Activated CD8-positive, alpha-beta T cell treated with anti-CD3 and anti-CD28 coated beads for 36 hours (primary cell): Measurements from ENCODE around the gene STS. TPM values are rescaled to one million over a fixed set of nuclear protein-coding genes. Genes with fewer than 3 reads are reported as not detected.

ENCODE experiments used
- ATAC-seq: fragments of 200-7000 bp; cut with Tn5 transposase; one replicate; pipeline ENCODE4 v1.10.0; 2021; ENCODE audit warnings: mild to moderate bottlenecking, moderate library complexity
- CTCF ChIA-PET: fragments of 350-600 bp; sonication (Branson Sonifier 250); formaldehyde crosslinking; loops from one replicate; lab custom pipeline; 2021; ENCODE audit warnings: antibody characterized with exemption; lab: Charles Lee
- POLR2A ChIA-PET: fragments of 350-600 bp; sonication (Branson Sonifier 250); formaldehyde crosslinking; loops from one replicate; lab custom pipeline; 2021; ENCODE audit warnings: antibody characterized with exemption; lab: Charles Lee
- DNase-seq: peaks from one replicate; pipeline ENCODE4 v3.0.0-alpha.2; 2020
- H3K27ac Mint-ChIP-seq: one replicate; pipeline ENCODE4 v1.8.0; 2021; ENCODE audit warnings: mild to moderate bottlenecking, mixed read lengths
- H3K27me3 Mint-ChIP-seq: one replicate; pipeline ENCODE4 v1.8.0; 2021; ENCODE audit warnings: mixed read lengths
- H3K36me3 Mint-ChIP-seq: one replicate; pipeline ENCODE4 v1.8.0; 2021; ENCODE audit warnings: low read depth, mixed read lengths
- H3K4me1 Mint-ChIP-seq: one replicate; pipeline ENCODE4 v1.8.0; 2021; ENCODE audit warnings: low read depth, mixed read lengths
- H3K4me3 Mint-ChIP-seq: one replicate; pipeline ENCODE4 v1.8.0; 2021; ENCODE audit warnings: mild to moderate bottlenecking, moderate library complexity, mixed read lengths
- H3K9me3 Mint-ChIP-seq: one replicate; pipeline ENCODE4 v1.8.0; 2021; ENCODE audit warnings: mixed read lengths
- CTCF ChIP-seq: fragments of 200-600 bp; IDR thresholded peaks from one replicate; pipeline ENCODE4 v1.8.0; 2022; ENCODE audit warnings: antibody characterized with exemption, mild to moderate bottlenecking
- intact Hi-C: fragments of 100-400 bp; cut with micrococcal nuclease; formaldehyde crosslinking; loops from one replicate; pipeline ENCODE4 v1.10.0; 2022
- microRNA-seq: library from miRNA; unstranded; fragments of <30 nt; microRNA quantifications from one replicate; pipeline ENCODE4 v1.2.0, GENCODE V29; 2022; ENCODE audit warnings: borderline microRNAs expressed, borderline replicate concordance
- total RNA-seq, 2 experiments: library from RNA; stranded (reverse); gene quantifications; one replicate each; pipeline ENCODE4 v1.2.3, GENCODE V29; 2021

The STS gene
- total RNA-seq, 2 experiments from 2014 or later = 0.50 to 0.72 TPM

- Mint-ChIP-seq H3K4me3 (no peak overlapping the region), H3K27me3 (no peaks in the 10 kb centered on the region), H3K4me1 (no peaks in the 10 kb centered on the region), H3K36me3 (no peaks in the 10 kb centered on the region), H3K27ac (no peak overlapping the region), H3K9me3 (no peaks in the 10 kb centered on the region)
- no peak for TF ChIP-seq CTCF
- ATAC-seq (no peak), DNase-seq (no peak)
- CTCF ChIA-PET = no interaction called here
- intact Hi-C loops = no loop called here
- POLR2A ChIA-PET = no interaction called here
Measured at GRCh38 chrX:7190157-7190556, 42.6 kb downstream of the STS start.

GRCh38 chrX:7191681-7192110, 44.2 kb downstream of the STS start:
- ChIA-PET POLR2A (no interaction called here), CTCF (interaction anchor here (0.9 to 1.0 kb wide), 2 partner anchors 9 to 56 kb away, joined by 3 read pairs; no protein-coding TSS in a partner anchor)
- H3K4me1 Mint-ChIP-seq = no peaks in the 10 kb centered on the region
- H3K9me3 Mint-ChIP-seq = no peaks in the 10 kb centered on the region
- no peaks in the 10 kb centered on the region for H3K36me3 Mint-ChIP-seq
- H3K27me3 Mint-ChIP-seq = no peaks in the 10 kb centered on the region
- intact Hi-C loops = no loop called here
- ATAC-seq = no peak
- H3K27ac Mint-ChIP-seq = no peak overlapping the region
- no peak for TF ChIP-seq CTCF
- no peak for DNase-seq
- no peak overlapping the region for H3K4me3 Mint-ChIP-seq

GRCh38 chrX:7192871-7193270, 45.4 kb downstream of the STS start:
- no peaks in the 10 kb centered on the region for H3K9me3 Mint-ChIP-seq
- H3K4me3 Mint-ChIP-seq = no peak overlapping the region
- DNase-seq (no peak), ATAC-seq (no peak)
- no peaks in the 10 kb centered on the region for H3K4me1 Mint-ChIP-seq
- intact Hi-C loops = no loop called here
- no peaks in the 10 kb centered on the region for H3K36me3 Mint-ChIP-seq
- no peak for TF ChIP-seq CTCF
- no peak overlapping the region for H3K27ac Mint-ChIP-seq
- POLR2A ChIA-PET = no interaction called here
- CTCF ChIA-PET = no interaction called here
- H3K27me3 Mint-ChIP-seq = no peaks in the 10 kb centered on the region

GRCh38 chrX:7194606-7195005, 47.1 kb downstream of the STS start:
- ChIA-PET CTCF (no interaction called here), POLR2A (no interaction called here)
- Mint-ChIP-seq H3K27me3 (no peaks in the 10 kb centered on the region), H3K36me3 (no peaks in the 10 kb centered on the region), H3K4me1 (no peaks in the 10 kb centered on the region), H3K4me3 (no peak overlapping the region), H3K9me3 (no peaks in the 10 kb centered on the region), H3K27ac (no peak overlapping the region)
- no peak for TF ChIP-seq CTCF
- intact Hi-C loops = no loop called here
- DNase-seq (no peak), ATAC-seq (no peak)

Small RNA genes lying within 50 kb of the gene (microRNA-seq; reads per million reads assigned to microRNA genes)
- not detected for gene MIR4767

Other genes starting within 250 kb of the STS start
- gene PUDP, start 441 bp downstream of the STS start, total RNA-seq = 10 to 100 TPM; 16.6 to 18.4 TPM